GM21786 (cell line): ENCODE results near the gene ZNF181.

Source experiments
- ATAC-seq: cut with Tn5 transposase; IDR thresholded peaks from one replicate; pipeline ENCODE4 v1.9.1; 2021; ENCODE audit not compliant: unreplicated experiment

The ZNF181 gene

DNA sequence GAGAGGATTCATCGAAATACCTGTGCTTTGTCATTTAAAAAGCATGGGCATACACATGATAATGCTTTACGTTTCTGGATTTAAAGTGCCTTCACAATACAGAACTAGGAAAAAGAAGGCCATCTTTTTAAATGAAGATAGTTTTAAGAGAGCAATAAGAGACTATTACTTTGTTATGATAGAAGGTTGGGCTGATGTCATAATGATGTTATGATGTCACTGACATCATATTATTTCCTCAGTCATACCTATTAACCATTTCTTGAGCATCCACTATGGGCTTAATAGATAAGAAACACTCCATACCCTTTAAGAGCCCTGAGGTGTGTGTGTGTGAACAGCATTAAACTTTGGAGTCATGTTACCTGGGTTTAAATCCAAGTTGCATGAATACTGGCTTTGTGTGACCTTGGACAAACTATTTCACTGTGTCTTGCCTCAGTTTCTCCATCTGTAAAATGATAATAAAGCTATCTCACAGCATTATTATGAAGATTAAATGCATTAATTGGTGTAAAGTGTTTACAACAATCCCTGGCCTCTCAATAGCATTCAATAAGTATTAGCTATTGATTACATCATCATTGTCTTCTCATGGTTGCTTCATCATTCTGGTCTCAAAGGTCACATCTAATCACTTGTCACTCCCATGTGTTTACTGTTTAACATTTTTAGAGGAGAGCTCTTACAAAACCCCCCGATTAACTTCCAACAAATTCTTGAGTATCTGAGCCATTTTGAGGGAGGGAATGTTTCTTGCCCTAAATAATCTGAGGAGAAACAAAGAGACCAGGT is 11.1 kb downstream of the ZNF181 start:
- no peak for ATAC-seq

DNA sequence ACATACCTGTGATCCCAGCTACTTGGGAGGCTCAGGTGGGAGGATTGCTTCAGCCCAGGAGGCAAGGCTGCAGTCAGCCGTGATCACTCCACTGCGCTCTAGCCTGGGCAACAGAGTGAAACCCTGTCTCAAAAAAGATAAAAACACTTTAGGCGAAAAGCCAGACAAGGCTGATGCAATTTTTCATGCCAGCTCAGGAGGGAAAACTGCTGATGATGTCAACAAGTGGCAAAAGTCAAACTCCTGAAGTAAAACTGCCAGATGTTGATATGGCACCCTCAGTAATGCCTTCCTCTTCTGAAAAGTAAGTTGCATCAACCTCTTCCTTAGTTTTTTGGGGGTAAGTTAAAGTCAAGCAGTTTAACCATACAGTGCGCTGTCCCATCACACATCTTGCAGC is 23.4 kb downstream of the ZNF181 start:
- ATAC-seq = no peak

DNA sequence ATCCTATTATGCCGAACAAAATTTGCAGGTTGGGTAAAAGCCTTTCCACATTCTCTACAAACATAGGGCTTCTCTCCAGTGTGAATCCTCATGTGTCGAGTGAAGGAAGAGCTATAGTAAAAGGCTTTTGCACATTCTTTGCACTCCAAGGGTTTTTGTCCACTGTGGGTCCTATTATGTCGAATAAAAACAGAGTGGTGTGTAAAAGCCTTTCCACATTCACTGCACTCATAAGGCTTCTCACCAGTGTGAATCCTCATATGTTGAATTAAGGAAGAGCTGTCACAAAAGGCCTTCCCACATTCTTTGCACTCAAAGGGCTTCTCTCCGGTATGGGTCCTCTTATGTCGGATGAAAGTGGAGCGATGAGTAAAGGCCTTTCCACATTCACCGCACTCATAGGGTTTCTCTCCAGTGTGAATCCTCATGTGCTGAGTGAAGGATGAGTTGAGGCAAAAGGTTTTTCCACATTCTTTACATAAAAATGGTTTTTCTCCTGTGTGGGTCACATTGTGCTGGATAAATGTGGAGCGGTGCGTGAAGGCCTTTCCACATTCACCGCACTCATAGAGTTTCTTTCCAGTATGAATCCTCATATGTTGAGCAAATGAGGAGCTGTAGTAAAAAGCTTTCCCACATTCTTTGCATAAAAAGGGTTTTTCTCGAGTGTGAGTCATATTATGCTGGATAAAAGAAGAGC is 25.3 kb downstream of the ZNF181 start:
- no peak for ATAC-seq

DNA sequence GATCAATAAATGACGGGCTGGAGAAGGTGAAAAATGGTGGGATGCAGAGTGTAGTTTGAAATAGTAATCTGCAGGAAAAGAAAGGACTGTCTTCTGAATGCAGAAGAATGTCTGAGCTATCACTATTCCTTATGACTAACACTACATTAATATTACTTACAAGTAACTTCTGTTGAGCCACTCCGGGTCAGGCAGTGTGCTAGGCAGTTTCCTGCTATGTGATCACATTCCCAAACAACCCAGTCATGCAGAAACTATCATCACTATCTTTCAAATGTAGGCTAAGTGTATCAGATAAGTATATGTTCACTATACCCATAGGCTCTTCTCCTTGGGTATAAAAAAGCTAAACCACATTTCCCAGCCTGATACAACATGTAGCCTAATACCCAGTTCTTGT is 32.3 kb downstream of the ZNF181 start:
- ATAC-seq = no peak

DNA sequence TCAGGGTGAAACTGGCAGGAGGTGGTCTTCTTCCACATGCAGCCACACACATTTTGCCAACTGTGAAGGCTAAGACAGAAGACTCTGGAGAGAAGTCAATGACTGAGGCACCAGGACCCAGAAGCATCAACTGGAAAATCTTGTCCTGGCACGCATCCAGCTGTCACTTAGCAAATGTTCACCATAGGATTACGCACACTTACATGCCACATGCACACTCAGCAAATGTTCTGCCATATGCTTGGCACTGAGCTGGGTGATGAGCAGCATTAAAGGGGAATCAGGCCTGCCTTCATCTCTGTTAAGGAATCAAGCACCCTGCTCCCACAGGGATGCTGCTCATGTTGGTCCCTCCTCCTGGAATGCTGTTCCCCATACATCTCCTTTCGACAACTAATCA is 33.9 kb downstream of the ZNF181 start:
- no peak for ATAC-seq

DNA sequence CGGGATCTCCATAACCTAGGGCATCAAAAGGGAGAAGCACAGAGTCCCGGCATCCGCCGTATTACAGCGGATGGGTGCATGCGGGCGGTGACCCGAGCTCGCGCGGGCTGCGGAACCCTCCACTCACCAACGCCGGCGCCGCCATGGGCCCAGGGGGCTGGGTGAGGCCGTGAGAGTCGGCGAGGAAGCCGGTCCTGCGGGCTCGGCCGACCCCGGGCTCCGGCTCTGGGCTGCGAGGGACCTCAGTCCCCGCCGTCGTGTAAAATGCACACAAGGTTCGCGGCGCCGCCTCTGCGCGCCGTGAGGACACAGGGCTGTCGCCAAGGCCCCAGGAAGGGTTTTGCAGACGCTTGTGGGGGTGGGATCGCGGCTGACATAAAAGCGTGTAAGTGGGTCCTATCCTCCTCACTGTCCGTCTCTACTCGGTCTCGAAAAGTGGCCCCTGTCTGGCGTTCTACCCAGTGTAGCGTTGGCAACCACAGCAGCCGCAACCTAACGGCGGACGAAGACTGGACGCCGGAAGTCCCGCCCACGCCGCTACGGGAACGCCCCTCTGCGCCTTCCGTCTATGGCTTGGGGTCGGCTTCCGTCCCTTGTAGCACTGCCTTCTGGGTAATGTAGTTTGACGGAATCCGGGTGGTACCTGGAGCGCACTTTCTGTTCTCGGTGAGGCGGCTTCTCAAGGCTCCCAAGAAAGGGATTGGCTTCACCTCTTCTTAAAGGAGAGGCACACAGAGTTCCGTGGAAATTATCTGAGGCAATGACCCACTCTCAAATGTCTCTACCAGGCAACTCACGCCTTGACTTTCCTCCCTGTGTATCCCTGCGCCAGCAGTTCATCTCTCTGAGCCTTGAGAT is 38.9 kb downstream of the ZNF181 start, which contains the start of gene ZNF599:
Gene ZNF599, minus strand, starts transcription at position 519 of the 858 bp plus-strand sequence. Its CDS starts 374 bp downstream, at position 145.
- peak; percentile 97 for ATAC-seq

DNA sequence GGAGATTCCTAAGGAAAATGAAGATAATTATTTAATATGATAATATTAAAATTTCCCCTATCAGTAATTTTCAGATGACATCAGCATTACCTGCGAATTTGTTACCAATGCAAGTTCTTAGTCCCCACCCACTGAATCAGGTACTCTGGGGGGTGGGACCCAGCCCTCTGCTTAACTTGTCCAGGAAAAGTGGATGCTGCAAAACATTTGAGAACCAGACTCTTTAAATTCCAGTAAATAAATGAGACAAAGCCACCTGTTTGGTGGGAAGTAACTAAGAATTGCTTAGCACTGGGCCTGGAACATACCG is 39.5 kb downstream of the ZNF181 start:
- ATAC-seq = no peak

DNA sequence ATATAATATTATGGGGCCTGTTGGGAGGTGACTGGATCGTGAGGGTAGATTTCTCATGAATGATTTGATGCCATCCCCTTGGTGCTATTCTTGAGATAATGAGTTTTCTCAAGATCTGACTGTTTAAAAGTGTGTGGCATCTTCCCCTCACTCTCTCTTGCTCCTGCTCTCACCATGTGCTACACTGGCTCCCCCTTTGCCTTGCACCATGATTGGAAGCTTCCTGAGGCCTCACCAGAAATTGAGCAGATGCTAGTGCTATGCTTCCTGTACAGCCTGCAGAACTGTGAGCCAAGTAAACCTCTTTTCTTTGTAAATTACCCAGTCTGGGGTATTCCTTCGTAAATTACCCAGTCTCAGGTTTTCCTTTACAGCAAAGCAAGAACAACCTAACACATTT is 40.8 kb downstream of the ZNF181 start:
- no peak for ATAC-seq

DNA sequence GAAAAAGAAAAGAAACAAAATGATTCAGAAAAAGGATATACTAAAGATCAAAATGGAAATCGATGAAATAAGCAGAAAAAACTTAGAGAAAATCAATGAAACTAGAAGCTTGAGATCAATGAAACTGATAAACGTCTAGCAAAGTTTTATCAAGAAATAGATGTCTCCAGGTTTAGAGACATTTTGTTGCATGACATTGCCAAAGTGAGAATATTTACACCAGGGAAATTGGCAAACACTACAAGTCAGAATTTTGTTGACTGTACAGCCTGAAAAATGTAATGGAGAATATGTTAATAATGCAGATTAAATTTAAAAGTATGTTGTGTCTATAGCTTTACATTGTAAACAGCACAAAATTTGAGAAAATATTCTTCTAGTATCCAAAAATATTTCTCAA is 44.3 kb downstream of the ZNF181 start:
- no peak for ATAC-seq

DNA sequence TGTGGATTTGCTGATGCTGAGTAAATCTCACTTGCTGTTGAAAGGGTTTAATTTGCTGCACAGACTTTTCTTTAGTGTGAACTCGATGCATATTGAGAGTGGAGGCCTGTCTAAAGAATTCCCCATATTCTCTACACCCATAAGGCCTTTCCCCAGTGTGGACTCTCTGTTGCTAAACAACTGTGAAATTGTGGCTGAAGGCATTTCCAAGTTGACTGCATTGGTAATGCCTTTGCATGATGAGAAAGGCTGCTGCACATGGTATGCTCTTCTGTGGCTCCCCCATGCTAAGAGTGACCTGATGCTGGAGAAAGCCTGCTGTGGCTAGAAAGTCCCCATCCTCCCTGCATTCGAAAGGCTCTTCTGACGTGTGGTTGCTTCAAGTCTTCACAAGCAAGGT is 45.6 kb downstream of the ZNF181 start:
- ATAC-seq = no peak

DNA sequence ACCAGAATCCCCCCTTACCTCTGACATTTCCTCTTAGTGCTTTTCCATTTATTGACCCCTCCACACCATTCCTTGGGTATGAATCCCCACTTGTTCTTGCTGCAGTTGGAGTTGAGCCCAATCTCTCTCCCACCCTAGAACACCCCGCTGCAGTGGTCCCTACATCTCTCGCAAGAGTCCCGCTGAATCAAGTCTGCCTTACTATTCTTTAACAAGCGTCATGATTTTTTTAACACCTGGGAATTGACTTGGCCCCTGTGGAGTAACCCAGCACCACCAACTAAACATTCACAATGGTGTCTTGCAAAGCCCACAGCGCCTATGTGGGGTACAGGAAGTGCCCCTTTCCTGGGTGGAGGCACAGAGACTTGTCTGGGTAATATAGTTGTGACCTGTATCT is 52.2 kb downstream of the ZNF181 start:
- ATAC-seq = no peak

DNA sequence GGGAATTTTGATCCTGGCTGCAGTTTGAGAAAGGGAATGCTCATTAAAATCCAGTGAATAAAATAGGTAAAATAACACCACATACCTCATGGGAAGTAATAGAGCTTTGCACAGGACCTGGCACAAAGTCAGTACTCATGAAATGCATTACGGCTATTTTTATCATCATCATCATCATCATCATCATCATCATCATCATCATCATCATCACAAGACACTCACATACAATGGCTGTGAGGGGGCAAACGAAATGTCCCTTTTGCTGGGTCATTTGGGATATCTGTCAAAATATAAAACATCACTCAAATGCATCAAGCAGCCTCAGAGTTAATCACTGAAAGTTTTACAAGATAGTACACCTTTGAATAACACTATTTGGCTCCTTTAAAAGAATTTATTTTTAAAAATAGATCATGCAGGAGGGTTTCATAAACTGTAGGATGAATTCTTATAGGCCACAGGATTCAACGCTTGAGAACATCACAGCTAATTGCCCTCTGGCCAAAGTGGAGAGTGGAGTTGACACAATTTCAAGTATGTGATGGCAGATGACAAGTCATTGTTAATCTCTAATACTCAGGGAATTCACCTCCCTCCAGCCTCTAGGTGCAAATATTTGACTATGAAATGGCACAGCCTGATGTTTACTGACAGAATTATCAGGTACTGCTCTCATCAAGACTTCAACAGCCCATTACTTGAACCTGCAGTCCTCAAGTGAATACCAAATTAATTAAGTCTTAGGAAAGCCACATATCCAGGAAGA is 53.2 kb downstream of the ZNF181 start:
- ATAC-seq = no peak

DNA sequence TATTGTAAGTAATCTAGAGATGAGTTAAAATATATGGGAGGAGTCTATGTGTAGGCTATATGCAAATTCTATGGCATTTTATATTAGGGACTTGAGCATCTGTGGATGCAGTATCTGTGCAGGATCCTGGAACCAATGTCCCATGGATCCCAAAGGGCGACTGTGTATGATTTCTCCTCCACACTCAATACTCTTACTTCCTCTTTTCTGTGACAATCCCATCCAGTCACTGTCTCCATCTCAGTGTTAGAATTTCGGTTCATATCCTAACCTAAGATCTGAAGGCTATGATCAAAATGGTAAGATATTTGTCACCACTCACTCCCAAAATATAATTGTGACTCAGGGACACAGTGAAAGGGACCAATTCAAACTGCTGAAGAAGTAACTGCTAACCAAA is 54.0 kb downstream of the ZNF181 start:
- ATAC-seq = no peak

DNA sequence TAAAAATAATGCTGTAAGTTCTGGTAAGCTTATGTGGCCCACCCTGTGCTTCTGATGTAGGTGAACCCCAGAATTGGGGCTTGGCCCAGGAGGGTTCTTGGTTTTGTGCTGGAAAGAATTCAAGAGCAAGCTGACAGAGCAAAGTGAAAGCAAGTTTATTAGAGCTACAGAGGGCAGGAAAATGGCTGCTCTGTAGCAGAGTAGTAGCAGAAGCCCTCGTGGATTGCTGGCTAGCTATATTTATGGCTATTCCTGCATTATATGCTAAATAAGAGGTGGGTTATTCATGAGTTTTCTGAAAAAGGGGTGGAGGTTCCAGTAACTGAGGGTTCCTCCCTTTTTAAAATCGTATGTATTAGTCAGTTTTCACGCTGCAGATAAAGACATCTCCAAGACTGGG is 59.5 kb downstream of the ZNF181 start:
- ATAC-seq = no peak

DNA sequence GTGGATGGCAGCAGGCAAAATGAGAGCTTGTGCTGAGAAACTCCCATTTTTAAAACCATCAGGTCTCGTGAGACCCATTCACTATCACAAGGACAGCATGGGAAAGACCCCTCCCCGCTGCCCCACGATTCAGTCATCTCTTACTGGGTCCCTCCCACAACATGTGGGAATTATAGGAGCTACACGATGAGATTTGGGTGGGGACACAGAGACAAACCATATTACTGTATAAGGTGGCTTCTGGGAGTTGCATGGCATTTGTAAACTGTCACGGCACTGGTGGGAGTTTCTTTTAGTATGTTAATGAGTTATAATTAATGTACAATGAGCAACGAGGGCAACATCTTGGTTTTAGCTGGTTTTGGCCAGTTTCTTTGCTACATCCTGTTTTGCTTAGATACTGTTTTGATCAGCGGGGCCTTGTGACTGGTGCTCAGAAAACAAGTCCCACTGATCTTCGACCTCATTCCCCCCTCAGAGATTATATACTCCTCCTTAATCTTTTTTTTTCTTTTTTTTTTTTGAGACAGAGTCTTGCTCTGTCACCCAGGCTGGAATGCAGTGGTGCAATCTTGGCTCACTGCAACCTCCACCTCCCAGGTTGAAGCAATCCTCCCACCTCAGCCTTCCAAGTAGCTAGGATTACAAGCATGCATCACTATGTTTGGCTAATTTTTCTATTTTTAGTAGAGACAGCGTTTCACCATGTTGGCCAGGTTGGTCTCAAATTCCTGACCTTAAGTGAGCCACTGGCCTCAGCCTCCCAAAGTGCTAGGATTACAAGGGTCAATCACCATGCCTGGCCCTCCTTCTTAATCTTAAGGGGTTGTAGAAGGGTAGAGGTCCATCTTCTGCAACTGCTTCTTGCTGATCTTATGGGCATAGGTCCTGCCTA is 60.3 kb downstream of the ZNF181 start:
- ATAC-seq = no peak
